Keratinocyte (primary cell): ENCODE results near the gene NOD1. TPM values are rescaled to one million over a fixed set of nuclear protein-coding genes. Genes with fewer than 3 reads are reported as not detected.

ENCODE experiments used
- DNase-seq: peaks from one replicate; pipeline ENCODE4 v3.0.0-alpha.2; 2011; ENCODE audit warnings: low read depth, missing footprints, low spot score
- FAIRE-seq: peaks from 2 replicates; lab custom pipeline; 2011; peaks lifted over from hg19 to GRCh38; lab: Jason Lieb, UNC
- H2AFZ ChIP-seq: 2 replicates; pipeline ENCODE4 v1.6.0; 2012; ENCODE audit warnings: low read length, control low read depth, inconsistent platforms; ENCODE audit not compliant: control insufficient read depth
- H3K27ac ChIP-seq: 2 replicates; pipeline ENCODE4 v1.5.1; 2011; ENCODE audit warnings: low read length; ENCODE audit not compliant: control insufficient read depth, insufficient read depth
- H3K27me3 ChIP-seq: 3 replicates; pipeline ENCODE4 v1.6.0; 2011; ENCODE audit warnings: low read length; ENCODE audit not compliant: control insufficient read depth, insufficient read depth; ENCODE audit errors: extremely low read depth
- H3K36me3 ChIP-seq, 2 experiments: 2 replicates in 1 of 2; 3 replicates in 1 of 2; pipeline ENCODE4 v1.5.1; 2011; ENCODE audit warnings: low read length in 2 of 2, mild to moderate bottlenecking in 1 of 2; ENCODE audit not compliant: control insufficient read depth in 2 of 2, insufficient read depth in 2 of 2; ENCODE audit errors: extremely low read depth in 1 of 2
- H3K4me1 ChIP-seq: 3 replicates; pipeline ENCODE4 v1.5.1; 2011; ENCODE audit warnings: low read length; ENCODE audit not compliant: control insufficient read depth, insufficient read depth; ENCODE audit errors: extremely low read depth
- H3K4me2 ChIP-seq: 3 replicates; pipeline ENCODE4 v1.6.0; 2011; ENCODE audit warnings: low read depth, low read length; ENCODE audit not compliant: control insufficient read depth, insufficient read depth; ENCODE audit errors: extremely low read depth
- H3K4me3 ChIP-seq, 3 experiments: fragments of 200-600 bp in 1 of 3; sonication (generic) in 1 of 3; 2 replicates in 2 of 3; 3 replicates in 1 of 3; pipeline ENCODE4 v1.5.1; 2011 to 2016; ENCODE audit warnings: low read length in 3 of 3, mild to moderate bottlenecking in 3 of 3, control low read depth in 2 of 3, inconsistent platforms in 1 of 3, low read depth in 1 of 3, mixed read lengths in 1 of 3, mixed run types in 1 of 3, moderate library complexity in 1 of 3; ENCODE audit not compliant: control insufficient read depth in 2 of 3, insufficient read depth in 2 of 3; ENCODE audit errors: extremely low read depth in 1 of 3
- H3K79me2 ChIP-seq: 2 replicates; pipeline ENCODE4 v1.6.0; 2012; ENCODE audit warnings: low read length; ENCODE audit not compliant: control insufficient read depth, insufficient read depth
- H3K9ac ChIP-seq: 3 replicates; pipeline ENCODE4 v1.6.0; 2011; ENCODE audit warnings: low read length; ENCODE audit not compliant: control insufficient read depth, insufficient read depth; ENCODE audit errors: extremely low read depth
- H3K9me1 ChIP-seq: 3 replicates; pipeline ENCODE4 v1.6.0; 2011; ENCODE audit warnings: low read length; ENCODE audit not compliant: control insufficient read depth, insufficient read depth; ENCODE audit errors: extremely low read depth
- H3K9me3 ChIP-seq: 2 replicates; pipeline ENCODE4 v1.5.1; 2012; ENCODE audit warnings: low read depth, low read length; ENCODE audit not compliant: control insufficient read depth
- H4K20me1 ChIP-seq: 3 replicates; pipeline ENCODE4 v1.6.0; 2011; ENCODE audit warnings: low read length; ENCODE audit not compliant: control insufficient read depth, insufficient read depth; ENCODE audit errors: extremely low read depth
- CTCF ChIP-seq, 3 experiments: IDR thresholded peaks in 1 of 3; conservative IDR thresholded peaks in 1 of 3; optimal IDR thresholded peaks in 1 of 3; 2 replicates in 2 of 3; 3 replicates in 1 of 3; pipeline versions ENCODE3 to v1.5.1; 2011; ENCODE audit warnings: low read length in 3 of 3, mild to moderate bottlenecking in 3 of 3, moderate library complexity in 2 of 3, control low read depth in 1 of 3, inconsistent platforms in 1 of 3; ENCODE audit not compliant: insufficient read depth in 2 of 3; ENCODE audit errors: extremely low read depth in 1 of 3
- EZH2 ChIP-seq: IDR thresholded peaks from one replicate; pipeline ENCODE4 v1.6.1; 2012; ENCODE audit warnings: inconsistent platforms, mild to moderate bottlenecking, low read length, moderate library complexity
- dilution Hi-C: fragments of 300-500 bp; cut with MboI; formaldehyde crosslinking; loops from one replicate; pipeline ENCODE4 v1.7.0; 2020; ENCODE audit warnings: low sequenced_read_pairs; ENCODE audit not compliant: extremely low pct_ligation_motif_present
- polyA plus RNA-seq, 5 experiments: library from polyadenylated mRNA; depleted of rRNA in 3 of 5; stranded (reverse) in 3 of 5; stranded (forward) in 1 of 5; unstranded in 1 of 5; fragments of >200 nt; gene quantifications; 1 replicate in 1 of 5; 2 replicates in 3 of 5; 3 replicates in 1 of 5; pipeline versions ENCODE4 v1.2.1 to v1.2.3, GENCODE V29; 2011 to 2012; ENCODE audit warnings: missing spikeins in 2 of 5, low read depth in 1 of 5, low replicate concordance in 1 of 5

NOD1 gene
- polyA plus RNA-seq, 1 donor (not counting 4 experiments of a cell fraction or from before 2014, with no cell fraction given), result 4.3 TPM

- H3K4me2 ChIP-seq, result peak overlapping the region; percentile 100
- H3K27ac ChIP-seq, result peak overlapping the region; percentile 37
- H3K9me3 ChIP-seq, result no peaks in the 10 kb centered on the region
- dilution Hi-C loops, result no loop called here
- FAIRE-seq, result peak; percentile 62
- no peak overlapping the region for H3K9ac ChIP-seq
- no peak for DNase-seq
- H3K79me2 ChIP-seq, result peaks cover 45% of the 10 kb centered on the region
- H3K4me1 ChIP-seq, result peaks cover 32% of the 10 kb centered on the region
- H3K36me3 ChIP-seq, result peaks cover 0 to 4% of the 10 kb centered on the region in 2 experiments
- H3K4me3 ChIP-seq, result peak overlapping the region in 1 of 3 experiments; percentile 93
- H3K9me1 ChIP-seq, result no peaks in the 10 kb centered on the region
- H3K27me3 ChIP-seq, result no peaks in the 10 kb centered on the region
- no peak for TF ChIP-seq CTCF (optimal IDR thresholded peaks at IDR 0.05 in 1 of 3, IDR thresholded peaks at IDR 0.05 in 1 of 3, conservative IDR thresholded peaks at IDR 0.05 in 1 of 3; ENCODE audit: extremely low read depth in 1 of 3, insufficient read depth in 2 of 3, low read length in 3 of 3)
- no peak for TF ChIP-seq EZH2
- no peaks in the 10 kb centered on the region for H4K20me1 ChIP-seq
- H2AFZ ChIP-seq, result no peak overlapping the region
Observed at GRCh38 chr7:30502470-30503251, 24.1 kb upstream of the NOD1 start.

- Histone ChIP-seq H3K9me1 (no peaks in the 10 kb centered on the region), H3K4me3 (no peak overlapping the region), H3K27me3 (no peaks in the 10 kb centered on the region), H3K4me2 (no peak overlapping the region), H3K27ac (no peak overlapping the region), H3K9me3 (no peaks in the 10 kb centered on the region), H3K36me3 (peaks cover 2 to 9% of the 10 kb centered on the region in 2 experiments), H3K4me1 (peaks cover 32% of the 10 kb centered on the region), H2AFZ (no peak overlapping the region), H3K9ac (no peak overlapping the region), H4K20me1 (no peaks in the 10 kb centered on the region), H3K79me2 (peaks cover 45% of the 10 kb centered on the region)
- TF ChIP-seq CTCF (optimal IDR thresholded peaks at IDR 0.05 in 1 of 3, IDR thresholded peaks at IDR 0.05 in 1 of 3, conservative IDR thresholded peaks at IDR 0.05 in 1 of 3; ENCODE audit: extremely low read depth in 1 of 3, insufficient read depth in 2 of 3, low read length in 3 of 3), result no peak
- no peak for TF ChIP-seq EZH2
- dilution Hi-C loops, result no loop called here
- DNase-seq (no peak), FAIRE-seq (no peak)
Observed at GRCh38 chr7:30501264-30501663, 22.7 kb upstream of the NOD1 start.
